MM.1S (cell line): ENCODE results near the gene TSPAN5.

Experiments
- CTCF ChIP-seq: fragments of 300-600 bp; sonication (generic); IDR thresholded peaks from 2 replicates; pipeline ENCODE4 v1.5.1; 2016; ENCODE audit warnings: antibody characterized with exemption, low read length, mixed read lengths
- EZH2 ChIP-seq: fragments of 300-600 bp; sonication (generic); optimal IDR thresholded peaks from 2 replicates; pipeline ENCODE3; 2017; ENCODE audit warnings: low read depth, mild to moderate bottlenecking, antibody characterized with exemption, low read length, mixed read lengths
- EZH2phosphoT487 ChIP-seq: fragments of 300-600 bp; sonication (generic); IDR thresholded peaks from 2 replicates; pipeline ENCODE4 v1.6.1; 2018; ENCODE audit warnings: antibody characterized with exemption, low read length

- TF ChIP-seq CTCF (no peak), EZH2 (no peak), EZH2phosphoT487 (no peak)
Measured at GRCh38 chr4:98632258-98632657, 26.2 kb downstream of the TSPAN5 start.
